Epithelial cell of esophagus (primary cell): ENCODE data around the gene SFMBT2.

Experiments used
- DNase-seq: peaks from one replicate; pipeline ENCODE4 v3.0.0; 2010; ENCODE audit warnings: low read depth
- H3K4me3 ChIP-seq: 2 replicates; pipeline ENCODE4 v1.5.1; 2011; ENCODE audit warnings: mild to moderate bottlenecking, low read length, control low read depth
- CTCF ChIP-seq: IDR thresholded peaks from 2 replicates; pipeline ENCODE4 v1.5.1; 2011; ENCODE audit warnings: low read depth, mild to moderate bottlenecking, low read length, control low read depth, inconsistent platforms; ENCODE audit not compliant: insufficient read depth; ENCODE audit errors: missing control alignments

The SFMBT2 gene

GRCh38 chr10:7444551-7445121, 33.8 kb upstream of the SFMBT2 start:
- no peak overlapping the region for H3K4me3 ChIP-seq

GRCh38 chr10:7443036-7443435, 32.2 kb upstream of the SFMBT2 start:
- H3K4me3 ChIP-seq = no peak overlapping the region
- no peak for DNase-seq
- no peak for TF ChIP-seq CTCF

More at GRCh38 chr10:7444551-7445121, 33.8 kb upstream of the SFMBT2 start:
- DNase-seq = no peak
- no peak for TF ChIP-seq CTCF

GRCh38 chr10:7441403-7442147, 30.7 kb upstream of the SFMBT2 start:
- DNase-seq = no peak
- TF ChIP-seq CTCF = no peak
- no peak overlapping the region for H3K4me3 ChIP-seq

- TF ChIP-seq CTCF = no peak
- DNase-seq = no peak
These were observed 28.9 kb upstream of the SFMBT2 start for GRCh38 chr10:7439696-7440095.

GRCh38 chr10:7438196-7438986, 27.6 kb upstream of the SFMBT2 start:
- no peak overlapping the region for H3K4me3 ChIP-seq
- DNase-seq = no peak
- no peak for TF ChIP-seq CTCF

More at GRCh38 chr10:7439696-7440095, 28.9 kb upstream of the SFMBT2 start:
- no peak overlapping the region for H3K4me3 ChIP-seq

GRCh38 chr10:7436490-7437100, 25.8 kb upstream of the SFMBT2 start:
- no peak overlapping the region for H3K4me3 ChIP-seq
- no peak for DNase-seq
- no peak for TF ChIP-seq CTCF
